HG02642 (cell line): ENCODE data around the gene PRDM2.

ENCODE experiments used
- ATAC-seq: cut with Tn5 transposase; IDR thresholded peaks from one replicate; pipeline ENCODE4 v1.9.1; 2021; ENCODE audit warnings: mild to moderate bottlenecking; ENCODE audit not compliant: unreplicated experiment, poor library complexity

PRDM2 gene

DNA sequence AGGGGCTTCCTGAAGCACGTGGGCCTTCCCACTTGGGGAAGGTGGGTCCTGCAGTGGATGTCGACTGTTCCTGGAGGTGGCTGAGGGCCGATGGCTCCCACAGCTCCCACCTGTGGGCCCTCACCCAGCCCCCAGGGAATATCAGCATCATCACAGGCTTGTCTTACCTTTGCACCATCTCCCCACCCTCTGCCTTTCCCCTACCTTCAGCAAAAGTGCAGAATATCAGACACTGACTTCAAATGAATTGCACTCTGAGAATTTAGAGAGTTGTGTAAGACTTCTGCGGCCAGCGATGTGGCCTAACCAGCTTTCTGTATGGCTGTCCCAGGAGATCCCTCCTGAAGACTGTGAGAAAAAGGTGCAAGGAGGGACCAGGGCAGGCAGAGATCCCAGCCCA lies 105.4 kb downstream of the PRDM2 start:
- ATAC-seq, result no peak

DNA sequence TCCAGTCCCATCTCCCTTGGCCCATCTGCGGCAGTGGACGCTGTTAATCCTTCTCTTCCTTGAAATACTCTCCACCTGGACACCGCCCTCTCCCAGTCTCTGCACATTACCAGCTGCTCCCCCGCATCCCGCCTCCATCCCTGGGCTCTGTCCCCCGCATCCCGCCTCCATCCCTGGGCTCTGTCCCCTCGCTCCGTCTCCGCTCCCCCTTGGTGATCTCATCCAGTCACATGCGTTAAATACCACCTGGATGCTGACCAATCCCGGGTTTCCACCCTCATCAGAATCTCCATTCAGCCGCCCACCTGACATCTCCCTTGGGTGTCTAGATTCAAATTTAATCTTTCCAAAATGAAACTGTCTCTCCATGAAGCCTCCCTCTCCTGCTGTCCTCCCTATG lies 106.1 kb downstream of the PRDM2 start:
- no peak for ATAC-seq

DNA sequence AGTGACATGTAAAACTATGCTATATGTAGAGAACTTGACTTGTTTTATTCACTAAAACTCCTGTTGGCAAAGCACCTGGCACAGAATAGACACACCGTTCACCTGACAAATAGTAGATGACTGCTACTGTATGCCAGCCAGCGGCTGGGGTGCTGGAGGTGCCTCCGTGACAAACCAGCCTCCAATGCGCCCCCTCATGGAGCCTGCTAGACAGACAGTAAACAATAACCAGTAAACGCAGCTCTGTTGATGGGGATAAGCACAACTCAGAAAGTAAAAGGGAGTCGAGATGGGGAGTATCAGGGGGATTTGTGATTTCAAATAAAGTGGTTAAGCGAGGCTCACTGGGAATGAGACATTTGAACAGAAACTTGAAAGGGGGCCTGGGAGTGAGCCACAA lies 107.2 kb downstream of the PRDM2 start:
- no peak for ATAC-seq

DNA sequence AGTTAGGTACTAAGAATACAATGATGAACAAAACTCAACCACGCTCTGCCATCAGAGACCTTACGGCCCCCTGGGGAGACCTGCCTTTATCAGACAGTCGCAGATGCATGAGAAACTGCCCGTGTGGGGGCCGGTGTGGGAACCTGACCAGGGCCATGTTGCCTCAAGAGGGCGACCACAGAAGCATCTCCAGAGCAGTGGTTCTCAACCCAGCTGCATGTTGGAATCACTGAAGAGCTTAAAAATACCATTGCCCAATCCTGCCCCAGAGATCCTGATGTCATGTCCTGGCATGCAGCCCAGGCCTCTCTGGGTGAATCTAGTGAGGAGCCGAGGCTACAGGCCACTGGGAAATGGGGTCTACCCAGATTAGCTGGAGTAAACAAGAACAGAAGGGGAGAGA lies 108.7 kb downstream of the PRDM2 start:
- no peak for ATAC-seq

DNA sequence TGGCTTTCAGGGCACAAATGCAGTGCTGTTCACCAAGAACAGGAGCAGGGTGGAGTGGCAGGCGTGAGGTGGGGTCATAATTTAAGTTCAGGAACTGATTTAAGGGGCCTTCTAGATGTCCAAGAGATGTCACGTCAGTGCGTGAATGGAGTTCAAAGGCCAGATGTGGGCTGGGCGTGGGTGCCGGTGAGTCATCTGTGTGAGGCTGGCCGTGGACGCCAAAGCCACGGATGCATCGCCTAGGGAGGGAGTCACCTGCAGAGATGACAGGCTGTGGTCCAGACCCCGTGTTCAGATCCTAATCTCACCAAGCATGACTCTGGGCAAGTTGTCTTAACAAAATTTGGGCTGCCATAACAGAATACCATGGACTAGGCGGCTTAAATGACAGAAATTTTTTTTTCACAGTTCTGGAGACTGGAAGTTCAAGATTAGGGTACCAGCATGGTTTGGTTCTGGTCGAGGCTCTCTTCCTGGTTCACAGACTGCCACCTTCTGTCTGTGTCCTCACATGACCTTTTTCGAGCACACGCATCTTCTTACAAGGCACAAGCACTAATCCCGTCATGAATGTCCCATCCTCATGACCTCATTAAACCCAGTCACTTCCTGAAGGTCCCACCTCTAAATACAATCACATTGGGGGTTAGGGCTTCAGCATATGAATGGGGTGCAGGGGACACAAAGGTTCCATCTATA lies 109.6 kb downstream of the PRDM2 start:
- ATAC-seq, result no peak

DNA sequence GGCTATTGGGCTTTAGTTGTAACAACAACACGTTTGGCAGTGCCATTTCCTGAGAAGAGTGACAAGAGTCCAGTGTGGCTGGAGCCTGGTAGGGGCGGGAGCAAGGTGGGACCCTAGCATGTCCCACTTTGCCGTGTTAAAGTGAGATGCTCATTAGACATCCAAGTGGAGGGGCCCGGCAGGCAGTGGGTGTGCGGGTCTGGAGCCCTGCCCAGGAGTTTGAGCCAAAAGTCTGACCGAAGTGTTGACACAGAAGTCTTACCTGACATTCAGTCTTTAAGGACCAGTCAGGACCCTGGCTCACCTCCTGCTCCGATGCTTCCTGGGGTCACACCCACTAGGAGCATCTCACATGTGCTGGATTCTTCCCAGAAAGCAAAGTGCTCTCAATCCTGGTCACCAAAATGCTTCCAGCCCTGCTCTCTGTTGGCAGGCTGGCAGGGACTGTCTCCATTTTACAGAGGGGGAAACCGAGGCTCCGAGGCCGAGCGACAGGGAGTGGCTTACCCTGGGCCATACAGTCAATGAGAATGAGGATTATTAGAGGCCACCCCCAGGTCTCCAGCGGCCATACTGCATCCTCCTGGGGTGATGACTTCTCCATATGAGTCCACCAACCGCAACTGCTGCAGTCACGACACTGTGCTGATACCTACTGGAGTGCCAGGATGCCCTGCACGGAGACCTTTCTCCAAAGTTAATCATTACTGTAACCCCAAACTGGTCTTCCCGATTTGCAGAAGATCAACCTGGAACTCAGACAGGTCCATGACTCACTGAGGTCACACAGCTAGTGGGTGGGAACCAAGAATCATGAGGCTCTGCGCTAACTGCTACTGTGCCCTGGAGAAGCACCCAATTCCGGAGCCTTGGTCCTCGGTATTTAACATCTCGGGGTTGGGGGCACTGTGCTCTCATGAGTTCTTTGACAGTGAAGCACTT lies 112.7 kb downstream of the PRDM2 start:
- no peak for ATAC-seq

DNA sequence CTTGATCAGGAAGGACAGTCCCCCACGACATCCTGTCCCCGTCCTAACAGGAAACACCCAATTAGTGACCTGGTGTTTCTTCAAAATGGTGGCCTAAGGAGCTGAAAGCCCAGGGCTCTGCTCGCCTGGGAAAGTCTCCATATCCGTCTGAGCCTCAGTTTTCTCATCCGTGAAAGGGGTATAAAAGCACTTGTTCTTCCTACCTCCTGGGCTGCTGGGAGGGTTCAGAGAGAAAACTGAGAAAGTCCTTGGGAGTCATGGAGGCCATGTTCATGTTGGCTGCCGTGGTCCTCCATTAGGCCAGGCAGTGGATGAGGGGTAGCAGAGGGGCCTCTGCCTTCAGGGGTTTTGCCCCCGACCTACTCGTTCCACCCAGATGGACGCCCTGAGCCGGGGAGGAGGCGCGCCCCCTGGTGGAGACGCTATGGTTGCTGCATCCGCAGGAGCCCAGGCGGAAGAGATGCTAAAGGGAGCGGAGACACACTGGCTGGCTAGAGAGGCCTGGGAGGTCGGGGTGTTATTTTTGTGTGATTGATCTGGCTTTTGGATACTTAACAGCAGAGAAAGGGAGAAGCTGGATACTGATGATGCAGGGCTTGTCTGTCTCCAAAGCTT lies 113.5 kb downstream of the PRDM2 start:
- ATAC-seq, result no peak

DNA sequence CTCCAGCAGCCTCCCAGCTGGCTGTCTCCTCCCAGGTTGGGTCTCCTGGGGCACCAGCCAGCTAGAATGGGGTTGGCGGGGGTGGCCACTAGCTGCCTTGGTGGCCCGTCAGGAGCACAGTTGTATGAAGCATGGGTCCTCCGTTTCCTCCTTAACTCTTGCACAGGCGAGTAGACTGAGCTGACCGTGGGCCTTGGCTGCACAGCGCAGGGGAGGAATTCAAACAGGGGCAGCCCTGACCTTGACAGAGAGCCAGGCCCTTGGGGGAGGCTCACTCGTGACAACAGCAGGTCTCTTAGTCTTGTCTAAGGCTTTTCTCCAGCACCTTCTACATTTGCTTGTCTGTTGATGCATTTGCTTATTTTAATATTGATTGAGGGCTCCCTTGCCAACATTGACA lies 114.1 kb downstream of the PRDM2 start:
- ATAC-seq, result no peak

DNA sequence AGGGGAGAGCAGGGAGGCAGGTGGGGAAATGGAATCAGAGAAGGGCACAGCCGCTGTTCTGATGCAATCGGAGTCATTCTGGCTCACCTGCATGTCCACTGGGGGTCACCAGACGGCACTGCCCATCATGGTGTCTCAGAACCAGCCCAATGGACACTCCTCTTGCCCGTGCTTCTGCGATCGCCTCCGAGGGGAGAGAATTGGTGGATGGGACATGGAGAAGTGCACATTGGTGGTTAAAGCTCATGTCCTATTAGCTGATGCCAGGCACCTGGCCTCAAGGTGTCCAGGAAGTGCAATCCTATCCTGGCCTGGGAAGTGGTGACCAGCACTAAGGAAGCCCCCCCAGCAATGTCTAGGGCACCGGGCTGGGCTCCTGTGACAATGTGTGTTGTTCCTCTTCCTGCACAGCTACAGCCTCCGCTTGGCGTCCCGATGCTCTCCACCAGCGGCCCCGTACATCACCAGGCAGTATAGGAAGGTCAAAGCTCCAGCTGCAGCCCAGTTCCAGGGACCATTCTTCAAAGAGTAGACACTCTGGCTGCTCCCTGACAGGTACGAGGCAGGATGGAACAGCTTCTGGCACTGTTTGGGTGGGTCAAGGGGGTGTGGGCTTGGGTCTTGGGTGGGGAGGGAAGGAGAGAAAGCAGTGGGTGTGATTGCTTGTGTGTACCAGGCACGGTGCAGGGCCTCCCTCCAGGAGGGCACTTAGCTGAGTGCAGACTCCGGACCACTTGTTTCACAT lies 116.2 kb downstream of the PRDM2 start:
- no peak for ATAC-seq

DNA sequence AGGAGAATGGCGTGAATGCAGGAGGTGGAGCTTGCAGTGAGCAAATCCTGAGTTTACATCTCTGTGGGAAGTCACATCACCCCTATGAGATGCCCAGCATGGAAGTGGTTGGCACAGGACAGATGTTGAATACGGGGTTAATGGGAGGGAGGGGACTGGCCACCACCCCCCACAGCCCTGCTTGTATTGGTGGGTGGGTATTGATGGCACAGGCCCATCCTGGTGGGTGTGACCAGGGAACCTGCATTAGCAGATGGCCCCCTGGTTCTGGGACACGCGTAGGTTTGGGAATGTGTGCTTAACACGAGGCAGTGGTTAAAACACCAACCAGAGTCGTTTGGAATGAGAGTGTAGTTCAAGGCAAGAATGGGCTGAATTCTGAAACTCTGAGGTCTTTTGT lies 117.9 kb downstream of the PRDM2 start:
- no peak for ATAC-seq

DNA sequence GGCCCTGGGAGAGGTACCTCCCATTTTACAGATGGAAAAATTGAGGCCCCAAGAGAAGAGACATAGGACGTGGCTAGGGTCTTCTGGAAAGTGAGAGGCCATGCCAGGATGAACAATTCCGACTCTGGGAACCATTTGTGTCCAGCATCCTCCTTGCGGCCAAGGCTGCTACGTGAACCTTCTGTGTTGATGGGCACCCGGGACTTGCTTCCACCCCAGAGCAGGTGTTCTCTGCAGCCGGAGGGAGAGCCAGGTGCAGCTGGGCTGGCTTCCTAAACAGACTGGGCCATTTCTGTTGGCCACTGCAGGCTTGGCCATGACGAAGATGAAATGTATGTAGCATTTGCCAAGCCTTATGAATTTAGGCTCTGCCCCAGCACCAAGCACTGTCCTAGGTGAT lies 118.9 kb downstream of the PRDM2 start:
- ATAC-seq, result no peak

DNA sequence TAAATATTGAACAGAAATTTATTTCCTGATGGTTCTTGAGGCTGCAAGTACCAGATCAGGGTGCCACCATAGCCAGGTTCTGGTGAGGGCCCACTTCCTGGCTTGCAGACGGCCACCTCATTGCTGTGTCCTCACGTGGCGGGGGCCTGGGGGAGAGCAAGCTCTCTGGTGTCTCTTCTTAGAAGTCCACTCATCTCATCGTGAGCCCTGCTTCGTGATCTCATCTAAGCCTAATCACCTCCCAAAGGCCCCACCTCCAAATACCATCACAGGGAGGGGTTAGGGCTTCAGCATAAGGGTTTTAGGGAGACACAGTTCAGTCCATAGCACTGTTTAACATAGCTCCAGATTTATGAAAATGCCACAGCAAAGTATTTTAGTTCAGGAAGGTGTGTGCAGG lies 119.7 kb downstream of the PRDM2 start:
- ATAC-seq, result no peak

DNA sequence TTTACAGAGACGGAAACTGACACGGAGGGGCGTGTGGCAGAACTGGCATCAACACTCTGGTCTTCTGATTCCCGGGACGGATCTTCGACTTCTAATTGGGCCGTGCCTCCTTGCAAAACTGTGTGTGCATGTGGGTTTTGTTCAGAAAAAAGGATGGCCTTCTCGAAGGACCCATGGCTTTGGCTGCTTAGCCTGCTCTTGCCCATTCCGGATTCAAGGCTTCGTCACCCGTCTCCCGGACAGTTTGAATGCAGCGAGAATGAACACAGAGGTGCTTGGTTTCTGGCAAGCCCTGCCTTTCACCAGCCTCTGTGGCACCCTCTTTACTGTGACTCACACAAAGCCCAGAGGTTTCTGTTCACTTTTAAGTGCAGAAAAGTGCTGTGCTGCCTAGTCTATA lies 120.1 kb downstream of the PRDM2 start:
- ATAC-seq, result no peak

DNA sequence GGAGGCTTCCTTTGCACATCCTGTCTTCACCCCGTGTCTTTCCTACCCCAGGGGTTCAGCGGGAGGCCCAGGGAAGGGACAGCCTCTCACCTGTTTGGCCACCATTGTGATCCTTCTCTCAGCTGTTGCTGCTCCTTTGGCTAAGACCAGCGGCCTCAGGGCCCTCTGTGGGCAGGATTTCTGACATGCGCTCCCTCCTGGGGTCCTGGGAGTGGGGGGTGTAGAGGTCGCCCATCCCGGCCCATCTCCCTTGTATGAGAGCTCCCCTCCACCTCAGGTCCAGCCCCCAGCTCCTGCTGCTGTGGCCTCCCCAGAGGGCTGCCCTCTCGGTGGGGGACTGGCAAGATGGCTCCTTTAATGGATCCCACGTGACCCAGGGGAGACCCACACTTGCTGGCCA lies 120.5 kb downstream of the PRDM2 start:
- ATAC-seq, result no peak

DNA sequence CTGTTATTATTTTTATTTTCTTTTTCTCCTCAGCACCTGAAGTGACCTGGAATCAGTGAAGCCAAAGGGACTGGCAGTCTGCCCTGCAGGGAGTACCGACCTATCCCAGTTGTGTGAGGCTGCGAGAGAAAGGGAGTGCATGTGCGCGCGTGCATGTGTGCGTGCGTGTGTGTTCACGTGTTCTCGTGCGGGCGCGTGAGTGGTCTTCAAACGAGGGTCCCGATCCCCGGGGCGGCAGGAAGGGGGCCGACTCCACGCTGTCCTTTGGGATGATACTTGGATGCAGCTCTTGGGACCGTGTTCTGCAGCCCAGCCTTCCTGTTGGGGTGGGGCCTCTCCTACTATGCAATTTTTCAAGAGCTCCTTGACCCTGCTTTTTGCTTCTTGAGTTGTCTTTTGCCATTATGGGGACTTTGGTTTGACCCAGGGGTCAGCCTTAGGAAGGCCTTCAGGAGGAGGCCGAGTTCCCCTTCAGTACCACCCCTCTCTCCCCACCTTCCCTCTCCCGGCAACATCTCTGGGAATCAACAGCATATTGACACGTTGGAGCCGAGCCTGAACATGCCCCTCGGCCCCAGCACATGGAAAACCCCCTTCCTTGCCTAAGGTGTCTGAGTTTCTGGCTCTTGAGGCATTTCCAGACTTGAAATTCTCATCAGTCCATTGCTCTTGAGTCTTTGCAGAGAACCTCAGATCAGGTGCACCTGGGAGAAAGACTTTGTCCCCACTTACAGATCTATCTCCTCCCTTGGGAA lies 123.3 kb downstream of the PRDM2 start:
- ATAC-seq, result no peak

DNA sequence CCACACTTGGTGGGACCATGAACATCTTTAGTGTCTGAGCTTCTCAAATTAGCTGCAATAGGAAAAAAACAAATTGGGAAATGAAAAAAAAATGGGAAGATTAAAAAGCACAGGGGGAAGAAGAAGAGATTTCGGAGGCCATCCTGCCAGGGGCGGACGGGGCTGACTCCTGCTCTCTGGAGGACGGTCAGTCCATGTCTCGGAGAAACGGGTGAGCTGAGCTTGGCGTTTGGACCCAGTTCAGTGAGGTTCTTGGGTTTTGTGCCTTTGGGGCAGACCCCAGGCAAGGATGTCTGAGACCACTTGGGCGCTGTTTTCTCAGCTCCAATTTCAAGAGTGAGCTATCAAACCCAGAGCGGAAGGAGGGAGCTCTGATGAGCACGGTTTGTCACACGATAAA lies 123.9 kb downstream of the PRDM2 start:
- ATAC-seq, result no peak

DNA sequence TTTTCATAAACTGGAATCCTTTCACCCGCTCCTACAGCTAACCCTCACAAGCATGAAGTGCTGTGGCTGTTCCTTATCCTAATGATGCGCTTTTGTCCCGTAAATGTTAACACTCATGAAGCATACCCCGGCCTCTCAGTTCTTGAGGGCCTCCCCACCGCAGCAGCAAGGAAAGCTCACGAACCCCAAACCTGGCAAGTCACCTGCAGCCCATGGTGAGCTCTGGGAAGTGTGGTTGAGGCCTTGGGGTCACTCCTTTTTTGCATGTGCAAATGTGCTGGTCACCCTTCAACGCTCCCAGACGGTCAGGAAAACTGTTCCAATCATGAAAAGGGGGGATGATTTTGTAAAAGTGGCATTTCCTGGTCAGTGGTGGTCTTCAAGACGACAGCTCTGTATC lies 124.6 kb downstream of the PRDM2 start:
- no peak for ATAC-seq

DNA sequence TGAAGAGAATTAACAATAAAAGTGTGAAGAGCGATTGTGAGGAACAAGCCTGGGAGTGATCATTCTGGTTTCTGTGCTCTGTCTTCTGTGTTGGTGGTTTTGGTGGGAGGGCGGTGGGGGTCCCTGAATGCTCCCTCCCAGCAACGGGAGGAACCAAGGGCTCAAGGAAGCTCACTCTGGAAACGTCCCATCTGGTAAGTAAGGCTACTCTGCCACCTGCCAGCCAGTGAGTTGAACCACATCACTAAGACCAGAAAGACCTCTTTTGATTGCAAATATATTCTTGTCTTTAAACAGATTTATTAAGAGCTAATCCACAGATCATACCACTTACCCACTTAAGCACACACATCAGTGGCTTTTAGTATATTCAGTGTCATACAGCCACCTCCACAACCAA lies 125.0 kb downstream of the PRDM2 start:
- no peak for ATAC-seq

DNA sequence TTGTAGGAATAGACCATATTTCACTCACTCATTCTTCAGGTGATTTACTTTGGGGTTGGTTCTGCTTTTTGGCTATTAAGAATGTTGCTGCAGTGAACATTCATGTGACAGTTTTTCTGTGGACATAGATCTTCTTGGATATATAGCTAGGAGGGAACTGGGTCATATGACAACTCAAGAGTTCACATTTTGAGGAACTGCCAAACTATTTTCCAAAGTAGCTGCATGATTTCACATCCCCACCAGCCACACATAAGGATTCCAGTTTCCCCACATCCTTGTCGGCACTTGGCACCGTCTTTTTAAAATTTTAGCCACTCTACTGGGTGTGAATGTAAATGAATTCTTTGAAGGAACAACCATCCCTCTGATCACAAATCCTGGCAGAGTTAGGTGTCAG lies 126.0 kb downstream of the PRDM2 start:
- ATAC-seq, result no peak

DNA sequence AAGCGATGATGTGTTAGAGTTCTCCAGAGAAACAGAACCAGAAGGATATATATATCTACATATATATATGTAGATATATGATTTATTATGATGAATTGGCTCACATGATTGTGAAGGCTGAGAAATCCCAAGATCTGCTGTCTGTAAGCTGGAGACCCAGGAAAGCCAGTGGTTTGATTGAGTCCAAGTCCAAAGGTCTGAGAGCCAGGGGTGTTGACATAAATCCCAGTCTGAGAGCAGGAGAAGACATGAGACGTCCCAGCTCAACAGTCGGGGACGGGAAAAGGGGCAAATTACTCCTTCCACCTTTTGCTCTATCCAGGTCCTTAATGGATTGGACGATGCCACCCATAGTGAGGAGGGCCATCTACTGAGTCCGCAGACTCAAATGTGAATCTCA lies 126.6 kb downstream of the PRDM2 start:
- no peak for ATAC-seq
